ENCODE results near the gene PRIMA1. TPM values are rescaled to one million over a fixed set of nuclear protein-coding genes. Genes with fewer than 3 reads are reported as not detected.

PRIMA1 gene
- total RNA-seq, 4 donors from 2014 or later, result 2.6 to 9.0 (median 4.1) TPM

DNA sequence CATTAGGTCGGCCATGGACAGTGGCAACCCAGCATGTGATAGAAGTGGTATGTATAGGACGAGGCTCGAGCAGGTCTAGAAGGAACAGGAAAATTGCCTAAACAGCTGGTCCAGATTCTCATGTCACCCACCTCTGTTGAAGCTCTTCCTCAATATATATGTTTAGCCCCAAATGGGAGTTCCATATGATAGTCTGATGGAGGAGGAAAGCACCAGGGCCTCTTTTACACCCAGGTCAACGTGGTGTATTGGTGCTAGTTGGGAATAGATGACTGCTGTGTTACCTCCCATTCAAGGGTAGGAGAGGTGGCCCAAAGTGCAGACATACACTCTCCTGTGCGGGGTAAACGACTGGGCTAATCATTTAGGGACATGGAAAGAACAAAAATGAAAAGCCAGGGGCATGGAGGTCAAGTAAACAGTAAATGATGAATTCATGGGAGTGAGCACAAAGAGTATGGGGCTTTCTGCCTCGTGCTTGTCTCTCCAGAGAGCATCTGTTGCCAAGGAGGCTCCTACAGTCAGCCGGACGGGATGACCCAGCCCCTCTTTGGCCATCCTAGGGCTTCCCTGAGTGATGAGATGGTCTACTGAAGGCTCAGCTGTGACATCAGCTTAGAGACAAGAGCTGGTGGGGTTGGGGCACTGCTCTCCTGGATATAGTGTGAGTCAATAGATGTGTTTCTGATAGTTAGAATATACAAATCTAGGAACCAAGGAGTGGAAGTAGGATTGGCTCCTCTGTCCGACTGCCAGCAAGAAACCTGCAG is 5.5 kb upstream of the PRIMA1 start:
- TF ChIP-seq POLR2A (IDR thresholded peaks at IDR 0.05), result no peak
- TF ChIP-seq, protein P1, sequence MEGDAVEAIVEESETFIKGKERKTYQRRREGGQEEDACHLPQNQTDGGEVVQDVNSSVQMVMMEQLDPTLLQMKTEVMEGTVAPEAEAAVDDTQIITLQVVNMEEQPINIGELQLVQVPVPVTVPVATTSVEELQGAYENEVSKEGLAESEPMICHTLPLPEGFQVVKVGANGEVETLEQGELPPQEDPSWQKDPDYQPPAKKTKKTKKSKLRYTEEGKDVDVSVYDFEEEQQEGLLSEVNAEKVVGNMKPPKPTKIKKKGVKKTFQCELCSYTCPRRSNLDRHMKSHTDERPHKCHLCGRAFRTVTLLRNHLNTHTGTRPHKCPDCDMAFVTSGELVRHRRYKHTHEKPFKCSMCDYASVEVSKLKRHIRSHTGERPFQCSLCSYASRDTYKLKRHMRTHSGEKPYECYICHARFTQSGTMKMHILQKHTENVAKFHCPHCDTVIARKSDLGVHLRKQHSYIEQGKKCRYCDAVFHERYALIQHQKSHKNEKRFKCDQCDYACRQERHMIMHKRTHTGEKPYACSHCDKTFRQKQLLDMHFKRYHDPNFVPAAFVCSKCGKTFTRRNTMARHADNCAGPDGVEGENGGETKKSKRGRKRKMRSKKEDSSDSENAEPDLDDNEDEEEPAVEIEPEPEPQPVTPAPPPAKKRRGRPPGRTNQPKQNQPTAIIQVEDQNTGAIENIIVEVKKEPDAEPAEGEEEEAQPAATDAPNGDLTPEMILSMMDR (IDR thresholded peaks at IDR 0.05), result no peak
- DNase-seq (ENCODE audit: low spot score in 2 of 2), result no peak
- H3K4me3 ChIP-seq (ENCODE audit: low read depth, poor library complexity, severe bottlenecking), result no peak overlapping the region
- 85% methylated on average over 10 of the region's 10 CpGs for WGBS, 2 donors
- intact Hi-C loops (cut with DNase I; ENCODE audit: low total_unique reads), result no loop called here

GRCh38 chr14:93792391-93792790 is 4.1 kb upstream of the PRIMA1 start:
- no peak for TF ChIP-seq POLR2A (IDR thresholded peaks at IDR 0.05)
- TF ChIP-seq, protein P1 (IDR thresholded peaks at IDR 0.05), result no peak
- no peak for DNase-seq (ENCODE audit: low spot score in 2 of 2)
- WGBS, 2 donors, result 53 to 58% methylated on average over 3 of the region's 3 CpGs
- H3K4me3 ChIP-seq (ENCODE audit: low read depth, poor library complexity, severe bottlenecking), result no peak overlapping the region
- intact Hi-C loops (cut with DNase I; ENCODE audit: low total_unique reads), result no loop called here

- WGBS, 2 donors, result 78 to 93% methylated on average over 5 of the region's 5 CpGs
- intact Hi-C loops (cut with DNase I; ENCODE audit: low total_unique reads), result no loop called here
- TF ChIP-seq, protein P1 (IDR thresholded peaks at IDR 0.05), result no peak
- no peak for TF ChIP-seq POLR2A (IDR thresholded peaks at IDR 0.05)
- no peak overlapping the region for H3K4me3 ChIP-seq (ENCODE audit: low read depth, poor library complexity, severe bottlenecking)
- no peak for DNase-seq (ENCODE audit: low spot score in 2 of 2)
Measured at GRCh38 chr14:93790966-93791365, 2.7 kb upstream of the PRIMA1 start.

DNA sequence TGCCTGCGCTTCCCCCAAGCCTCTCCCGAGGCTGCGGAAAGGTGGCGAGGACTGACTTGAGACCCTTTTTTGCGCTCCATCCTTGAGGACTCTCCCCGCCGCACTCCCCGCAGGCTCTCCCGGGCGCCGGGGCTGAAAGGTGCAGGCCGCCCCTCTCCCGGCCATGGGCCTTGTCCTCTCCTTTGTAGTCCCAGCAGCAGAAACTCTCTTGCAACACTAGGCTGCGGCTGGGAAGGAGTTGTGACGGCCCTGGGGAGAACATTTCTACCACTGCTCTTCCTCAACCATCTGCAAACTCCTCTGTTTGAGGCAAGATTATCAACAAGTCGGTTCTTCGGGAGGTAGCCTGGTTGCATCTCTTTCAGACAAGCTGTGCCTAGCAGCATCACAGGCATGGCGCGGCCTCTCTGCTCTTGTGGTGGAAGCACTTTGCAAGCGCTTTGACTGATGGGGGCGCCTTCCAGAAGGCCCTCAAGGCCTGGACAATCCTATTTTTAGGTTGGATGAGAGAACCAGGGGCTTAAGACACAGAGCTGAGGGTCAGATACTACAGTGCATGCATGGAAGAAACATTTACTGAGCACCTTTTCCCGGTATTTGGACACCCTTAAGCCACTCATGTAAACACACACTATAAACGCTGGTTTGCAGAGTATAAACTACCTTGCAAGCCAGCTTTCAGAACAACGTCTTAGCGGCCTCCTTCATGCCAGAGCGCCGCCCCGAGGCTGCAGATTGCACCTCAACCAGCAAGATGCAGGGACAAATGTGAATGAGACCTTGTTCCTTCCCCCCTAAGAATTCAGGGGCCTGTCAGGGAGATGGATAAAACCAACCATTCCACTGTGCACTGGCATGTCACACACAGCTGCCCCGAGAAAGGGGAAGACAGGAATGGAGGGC is 1.2 kb upstream of the PRIMA1 start:
- TF ChIP-seq, protein P1 (IDR thresholded peaks at IDR 0.05), result no peak
- TF ChIP-seq POLR2A (IDR thresholded peaks at IDR 0.05), result no peak
- no peak for DNase-seq (ENCODE audit: low spot score in 2 of 2)
- WGBS, 2 donors, result 25 to 28% methylated on average over 29 of the region's 29 CpGs
- intact Hi-C loops (cut with DNase I; ENCODE audit: low total_unique reads), result loop anchor here (5.0 kb wide), 1 partner anchor 103 kb away; no protein-coding TSS in a partner anchor
- no peak overlapping the region for H3K4me3 ChIP-seq (ENCODE audit: low read depth, poor library complexity, severe bottlenecking)

DNA sequence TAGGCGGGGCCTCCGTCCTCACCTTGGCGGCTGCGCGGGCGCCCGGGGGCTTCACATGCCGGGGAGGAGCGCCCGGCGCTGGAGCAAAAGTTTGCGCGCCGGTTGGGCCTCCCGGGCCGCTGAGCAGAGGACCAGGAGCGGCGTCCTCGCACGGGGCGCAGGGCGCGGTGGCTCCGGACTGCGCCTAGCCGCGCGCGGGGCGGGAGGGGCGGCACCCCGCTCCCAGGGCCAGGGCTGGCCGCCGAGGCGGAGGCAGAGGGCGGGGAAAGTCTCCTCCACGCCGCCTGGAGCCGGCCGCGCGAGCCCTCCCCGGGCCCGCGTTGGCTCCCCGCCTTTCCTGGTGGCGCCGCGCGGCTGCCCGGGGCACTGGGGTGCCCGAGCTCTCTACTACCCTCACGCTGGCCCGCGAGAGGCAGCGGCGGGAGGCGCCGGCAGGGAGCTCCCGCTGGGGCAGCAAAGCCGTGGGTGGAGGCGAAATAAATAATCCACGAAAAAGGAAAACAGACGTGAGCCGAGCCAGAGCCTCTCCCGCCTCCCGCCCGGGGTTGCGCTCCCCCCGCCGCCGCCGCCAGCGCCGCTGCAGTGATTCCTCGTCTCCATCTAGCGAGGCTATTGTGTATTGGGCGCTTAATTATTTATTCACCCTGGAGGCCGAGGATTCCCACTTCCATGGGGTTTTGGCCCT is 400 bp upstream of the PRIMA1 start:
- DNase-seq (ENCODE audit: low spot score in 2 of 2), result peak in 1 of 2 donors; percentile 88
- 0 to 1% methylated on average over 39 of the region's 79 CpGs for WGBS, 2 donors
- no peak for TF ChIP-seq POLR2A (IDR thresholded peaks at IDR 0.05)
- TF ChIP-seq, protein P1 (IDR thresholded peaks at IDR 0.05), result no peak
- intact Hi-C loops (cut with DNase I; ENCODE audit: low total_unique reads), result loop anchor here (5.0 kb wide), 1 partner anchor 104 kb away; no protein-coding TSS in a partner anchor
- peak overlapping the region; percentile 28 for H3K4me3 ChIP-seq (ENCODE audit: low read depth, poor library complexity, severe bottlenecking)
